HepG2 (cell line): ENCODE measurements around the gene XIST. TPM values are rescaled to one million over a fixed set of nuclear protein-coding genes. Genes with fewer than 3 reads are reported as not detected.

Experiments
- ATAC-seq: fragments of 200-7000 bp; cut with Tn5 transposase; 3 replicates; pipeline ENCODE4 v1.9.1; 2020; ENCODE audit warnings: mild to moderate bottlenecking, moderate library complexity
- BruUV-seq: library from RNA; stranded (reverse); fragments of 400-500 nt; replicated peaks from 2 replicates; lab custom pipeline; 2021; lab: Mats Ljungman, UMichigan
- CTCF ChIA-PET: fragments of 300-600 bp; formaldehyde crosslinking; extraction: SDS; loops from one replicate; lab custom pipeline; 2021; ENCODE audit warnings: low total read pairs, inconsistent platforms, low intra/inter-chr PET ratio; lab: Yijun Ruan, JAX
- POLR2A ChIA-PET: fragments of 350-600 bp; sonication (Branson Sonifier 250); formaldehyde crosslinking; loops from one replicate; lab custom pipeline; 2020; ENCODE audit warnings: antibody characterized with exemption, inconsistent platforms; lab: Yijun Ruan, JAX
- DNase-seq: peaks from one replicate; pipeline ENCODE4 v3.0.0-alpha.2; 2015; ENCODE audit warnings: low spot score
- FAIRE-seq: peaks from 3 replicates; lab custom pipeline; 2011; peaks lifted over from hg19 to GRCh38; lab: Jason Lieb, UNC
- H2AFZ ChIP-seq: one replicate; pipeline ENCODE4 v1.6.1; 2011; ENCODE audit warnings: low read length, inconsistent platforms
- H3K27ac ChIP-seq: fragments of 300-600 bp; 3 replicates; pipeline ENCODE4 v1.8.0; 2011; ENCODE audit warnings: mixed run types, mild to moderate bottlenecking, mixed read lengths, low read length, inconsistent platforms; ENCODE audit not compliant: insufficient read depth; ENCODE audit errors: extremely low read length
- H3K27me3 ChIP-seq, 2 experiments: fragments of 200-600 bp in 1 of 2; 2 replicates in 1 of 2; 3 replicates in 1 of 2; pipeline versions ENCODE4 v1.6.0 to v1.8.0; 2011; ENCODE audit warnings: low read length in 2 of 2, mild to moderate bottlenecking in 2 of 2, moderate library complexity in 2 of 2, inconsistent platforms in 1 of 2; ENCODE audit not compliant: insufficient read depth in 2 of 2, control insufficient read depth in 1 of 2
- H3K36me3 ChIP-seq, 2 experiments: fragments of 200-600 bp in 1 of 2; replicated peaks in 1 of 2; 2 replicates in 1 of 2; 3 replicates in 1 of 2; pipeline versions ENCODE4 v1.5.1 to v1.8.0; 2011; ENCODE audit warnings: low read length in 2 of 2, inconsistent platforms in 1 of 2; ENCODE audit not compliant: insufficient read depth in 2 of 2, control insufficient read depth in 1 of 2
- H3K4me1 ChIP-seq: 2 replicates; pipeline ENCODE4 v1.5.1; 2012; ENCODE audit warnings: low read length, inconsistent platforms; ENCODE audit not compliant: insufficient read depth
- H3K4me2 ChIP-seq: 2 replicates; pipeline ENCODE4 v1.6.0; 2011; ENCODE audit warnings: low read depth, low read length, inconsistent platforms
- H3K4me3 ChIP-seq, 3 experiments: fragments of 200-600 bp in 1 of 3; sonication (generic), shearing (Covaris generic) in 1 of 3; replicated peaks in 1 of 3; 2 replicates each; pipeline ENCODE4 v1.5.1; 2011 to 2016; ENCODE audit warnings: low read length in 3 of 3, inconsistent platforms in 2 of 3, low read depth in 2 of 3, mild to moderate bottlenecking in 2 of 3, control low read depth in 1 of 3, mixed read lengths in 1 of 3; ENCODE audit not compliant: insufficient read depth in 1 of 3
- H3K79me2 ChIP-seq: one replicate; pipeline ENCODE4 v1.6.1; 2011; ENCODE audit warnings: low read length, inconsistent platforms; ENCODE audit not compliant: insufficient read depth
- H3K9ac ChIP-seq: 2 replicates; pipeline ENCODE4 v1.6.0; 2011; ENCODE audit warnings: mild to moderate bottlenecking, low read depth, low read length, inconsistent platforms; ENCODE audit not compliant: insufficient read depth
- H3K9me3 ChIP-seq: 2 replicates; pipeline ENCODE4 v1.5.1; 2012; ENCODE audit warnings: mild to moderate bottlenecking, low read length
- H4K20me1 ChIP-seq: 2 replicates; pipeline ENCODE4 v1.6.0; 2011; ENCODE audit warnings: inconsistent platforms, mild to moderate bottlenecking, low read length, moderate library complexity; ENCODE audit not compliant: insufficient read depth
- ARID2 ChIP-seq: sonication (generic); formaldehyde crosslinking; IDR thresholded peaks from 2 replicates; pipeline ENCODE4 v1.8.1; 2022; ENCODE audit warnings: mild to moderate bottlenecking, missing genetic modification reagents, borderline replicate concordance
- CREM ChIP-seq, 2 experiments: sonication (generic) in 1 of 2; formaldehyde crosslinking in 1 of 2; IDR thresholded peaks; 2 replicates each; pipeline versions ENCODE4 v1.4.0 to v1.6.1; 2016 to 2020; ENCODE audit warnings: antibody characterized with exemption in 1 of 2, mild to moderate bottlenecking in 1 of 2, missing genetic modification reagents in 1 of 2
- FLYWCH1 ChIP-seq: sonication (generic); formaldehyde crosslinking; IDR thresholded peaks from 2 replicates; pipeline ENCODE4 v1.8.1; 2023; ENCODE audit warnings: mild to moderate bottlenecking, missing genetic modification reagents
- GATAD2A ChIP-seq: IDR thresholded peaks from 2 replicates; pipeline ENCODE4 v1.6.1; 2016
- GZF1 ChIP-seq: sonication (generic); formaldehyde crosslinking; IDR thresholded peaks from 2 replicates; pipeline ENCODE4 v1.5.1; 2020; ENCODE audit warnings: mild to moderate bottlenecking, missing genetic modification reagents
- HOXA5 ChIP-seq: sonication (generic); formaldehyde crosslinking; IDR thresholded peaks from 2 replicates; pipeline ENCODE4 v1.4.0; 2020; ENCODE audit warnings: missing genetic modification reagents
- MEIS2 ChIP-seq: sonication (generic); formaldehyde crosslinking; IDR thresholded peaks from 2 replicates; pipeline ENCODE4 v1.9.0; 2021; ENCODE audit warnings: mild to moderate bottlenecking, missing genetic modification reagents
- MZF1 ChIP-seq: sonication (generic); formaldehyde crosslinking; IDR thresholded peaks from 2 replicates; pipeline ENCODE4 v1.8.1; 2023; ENCODE audit warnings: mild to moderate bottlenecking, missing genetic modification reagents, borderline replicate concordance
- ONECUT2 ChIP-seq: sonication (generic); formaldehyde crosslinking; IDR thresholded peaks from 2 replicates; pipeline ENCODE4 v1.4.0; 2020; ENCODE audit warnings: missing genetic modification reagents
- SOX5 ChIP-seq: IDR thresholded peaks from 2 replicates; pipeline ENCODE4 v1.6.1; 2016; ENCODE audit warnings: borderline replicate concordance
- TAF15 ChIP-seq: fragments of 200-400 bp; formaldehyde crosslinking; IDR thresholded peaks from one replicate; pipeline ENCODE4 v1.6.1; 2018; ENCODE audit warnings: mild to moderate bottlenecking, low read depth, low read length; ENCODE audit not compliant: poor library complexity, severe bottlenecking
- ZBTB26 ChIP-seq: IDR thresholded peaks from 2 replicates; pipeline ENCODE4 v1.6.1; 2016; ENCODE audit warnings: missing compliant biosample characterization, missing genetic modification reagents, borderline replicate concordance
- ZBTB40 ChIP-seq, 2 experiments: fragments of 450-650 bp in 1 of 2; sonication (generic) in 1 of 2; formaldehyde crosslinking in 1 of 2; IDR thresholded peaks; 2 replicates each; pipeline versions ENCODE4 v1.6.1 to v1.8.0; 2016 to 2022; ENCODE audit warnings: antibody characterized with exemption in 1 of 2, mild to moderate bottlenecking in 1 of 2, missing genetic modification reagents in 1 of 2
- ZBTB7B ChIP-seq: sonication (generic); formaldehyde crosslinking; IDR thresholded peaks from 2 replicates; pipeline ENCODE4 v1.4.0; 2020; ENCODE audit warnings: missing genetic modification reagents
- ZNF20 ChIP-seq: sonication (generic); formaldehyde crosslinking; IDR thresholded peaks from 2 replicates; pipeline ENCODE4 v1.4.0; 2020; ENCODE audit warnings: mild to moderate bottlenecking, moderate library complexity, missing genetic modification reagents
- ZNF24 ChIP-seq: fragments of 450-650 bp; IDR thresholded peaks from 2 replicates; pipeline ENCODE4 v1.6.1; 2017; ENCODE audit warnings: antibody characterized with exemption, mild to moderate bottlenecking
- WGBS: methylation state at CpG from one replicate; pipeline ENCODE4 v1.1.6; 2017; ENCODE audit warnings: low lambda C conversion rate; 5-methylcytosine and 5-hydroxymethylcytosine counted together
- in situ Hi-C: cut with HindIII; loops from 2 replicates; pipeline ENCODE4 v1.10.0; 2017; ENCODE audit warnings: low pct_unique_long_range_greater_than_20kb; ENCODE audit not compliant: extremely low pct_ligation_motif_present
- intact Hi-C: fragments of 100-400 bp; cut with micrococcal nuclease; formaldehyde crosslinking; loops from one replicate; pipeline ENCODE4 v1.10.0; 2022; ENCODE audit not compliant: unreplicated experiment
- polyA plus RNA-seq, 8 experiments: library from polyadenylated mRNA; depleted of rRNA in 3 of 8; stranded (reverse) in 7 of 8; unstranded in 1 of 8; fragments of >200 nt; fragmentation: Illumina TruSeq in 4 of 8; extraction: Trizol in 4 of 8; gene quantifications; 2 replicates each; pipeline versions ENCODE4 v1.2.1 to v1.2.3, GENCODE V29; 2011 to 2016; ENCODE audit warnings: low read depth in 4 of 8, missing spikeins in 1 of 8, mixed read lengths in 1 of 8; ENCODE audit not compliant: insufficient read depth in 1 of 8
- total RNA-seq, 5 experiments: library from RNA; depleted of rRNA; stranded (reverse); fragments of >200 nt; fragmentation: Illumina TruSeq; extraction: Trizol; gene quantifications; 2 replicates each; pipeline ENCODE4 v1.2.3, GENCODE V29; 2016; ENCODE audit warnings: low read depth in 1 of 5

The XIST gene
- total and polyA plus RNA-seq, 2 of the 13 experiments (the other 11 are each of a cell fraction or from before 2014, with no cell fraction given): 0.02 to 0.26 TPM

- Histone ChIP-seq H3K27me3 (no peaks in the 10 kb centered on the region), H3K79me2 (no peaks in the 10 kb centered on the region), H3K9me3 (no peaks in the 10 kb centered on the region), H4K20me1 (no peaks in the 10 kb centered on the region), H3K9ac (no peak overlapping the region), H3K4me3 (no peak overlapping the region), H3K4me2 (no peak overlapping the region), H3K27ac (no peak overlapping the region), H3K4me1 (no peaks in the 10 kb centered on the region), H2AFZ (no peak overlapping the region), H3K36me3 (no peaks in the 10 kb centered on the region)
- BruUV-seq: no TSS peak
- in situ Hi-C loops: no loop called here
- intact Hi-C loops: no loop called here
- FAIRE-seq (no peak), DNase-seq (no peak), ATAC-seq (no peak)
- 0% methylated on average over 2 of the region's 2 CpGs for WGBS
- POLR2A ChIA-PET: no interaction called here
- CTCF ChIA-PET: no interaction called here
- TF ChIP-seq ZBTB40 (IDR thresholded peaks at IDR 0.05) (no peak), ZBTB40 (CRISPR knock-in tag; IDR thresholded peaks at IDR 0.05) (no peak), ZNF24 (no peak), ARID2 (CRISPR knock-in tag) (no peak), GATAD2A (CRISPR knock-in tag) (no peak), ZBTB7B (CRISPR knock-in tag) (no peak), ZNF20 (CRISPR knock-in tag) (no peak), MZF1 (CRISPR knock-in tag) (no peak), ONECUT2 (CRISPR knock-in tag) (no peak), TAF15 (no peak), FLYWCH1 (no peak), ZBTB26 (CRISPR knock-in tag) (no peak), CREM (IDR thresholded peaks at IDR 0.05) (no peak), CREM (CRISPR knock-in tag; IDR thresholded peaks at IDR 0.05) (no peak), MEIS2 (no peak), SOX5 (no peak), GZF1 (no peak), HOXA5 (CRISPR knock-in tag) (no peak)
These were observed 24.3 kb downstream of the XIST start for GRCh38 chrX:73828080-73828720.
